HG02970 (cell line): ENCODE measurements around the gene INVS.
"Not testable (repeated sequence)": the region's sequence is repeated elsewhere in the genome, so short reads cannot be mapped to it uniquely, and the experiment has no call there.

Experiments
- ATAC-seq: cut with Tn5 transposase; IDR thresholded peaks from one replicate; pipeline ENCODE4 v1.9.1; 2021; ENCODE audit warnings: mild to moderate bottlenecking, moderate library complexity, moderate number of reproducible peaks; ENCODE audit not compliant: unreplicated experiment, low FRiP score

Gene INVS

GRCh38 chr9:100112677-100113336 is 13.8 kb downstream of the INVS start:
- ATAC-seq = no peak

GRCh38 chr9:100117316-100117715 is 18.3 kb downstream of the INVS start:
- ATAC-seq = no peak

- ATAC-seq = no peak
Measured at GRCh38 chr9:100120286-100120685, 21.2 kb downstream of the INVS start.

GRCh38 chr9:100125236-100125635 is 26.2 kb downstream of the INVS start:
- no peak for ATAC-seq

- ATAC-seq = no peak
Measured at GRCh38 chr9:100125910-100126309, 26.9 kb downstream of the INVS start.

- ATAC-seq = no peak
Measured at GRCh38 chr9:100126423-100126822, 27.4 kb downstream of the INVS start.

- ATAC-seq = no peak
Measured at GRCh38 chr9:100129772-100130171, 30.7 kb downstream of the INVS start.

- no peak for ATAC-seq
Measured at GRCh38 chr9:100131216-100131615, 32.2 kb downstream of the INVS start.

GRCh38 chr9:100131875-100132430 is 32.9 kb downstream of the INVS start:
- ATAC-seq = no peak

GRCh38 chr9:100134731-100135130 is 35.7 kb downstream of the INVS start:
- ATAC-seq = no peak

- ATAC-seq = not testable (repeated sequence)
Measured at GRCh38 chr9:100136799-100137198, 37.8 kb downstream of the INVS start.

- not testable (repeated sequence) for ATAC-seq
Measured at GRCh38 chr9:100140303-100140702, 41.3 kb downstream of the INVS start.

GRCh38 chr9:100141862-100142261 is 42.8 kb downstream of the INVS start:
- ATAC-seq = not testable (repeated sequence)

- not testable (repeated sequence) for ATAC-seq
Measured at GRCh38 chr9:100145167-100145934, 46.3 kb downstream of the INVS start.

- ATAC-seq = not testable (repeated sequence)
Measured at GRCh38 chr9:100145976-100146375, 46.9 kb downstream of the INVS start.

GRCh38 chr9:100150214-100150613 is 51.2 kb downstream of the INVS start:
- no peak for ATAC-seq

GRCh38 chr9:100160021-100160420 is 61.0 kb downstream of the INVS start:
- ATAC-seq = no peak

- ATAC-seq = no peak
Measured at GRCh38 chr9:100167176-100167575, 68.1 kb downstream of the INVS start.

GRCh38 chr9:100167915-100168654 is 69.0 kb downstream of the INVS start:
- ATAC-seq = no peak

GRCh38 chr9:100170085-100170484 is 71.0 kb downstream of the INVS start:
- ATAC-seq = no peak

- no peak for ATAC-seq
Measured at GRCh38 chr9:100170556-100170955, 71.5 kb downstream of the INVS start.
